HepG2 (cell line): Measurements from ENCODE around the gene RCBTB1. TPM values are rescaled to one million over a fixed set of nuclear protein-coding genes. Genes with fewer than 3 reads are reported as not detected.

Experiments
- ATAC-seq: fragments of 200-7000 bp; cut with Tn5 transposase; 3 replicates; pipeline ENCODE4 v1.9.1; 2020; ENCODE audit warnings: mild to moderate bottlenecking, moderate library complexity
- BruUV-seq: library from RNA; stranded (reverse); fragments of 400-500 nt; replicated peaks from 2 replicates; lab custom pipeline; 2021; lab: Mats Ljungman, UMichigan
- CTCF ChIA-PET: fragments of 300-600 bp; formaldehyde crosslinking; extraction: SDS; loops from one replicate; lab custom pipeline; 2021; ENCODE audit warnings: low total read pairs, inconsistent platforms, low intra/inter-chr PET ratio; lab: Yijun Ruan, JAX
- POLR2A ChIA-PET: fragments of 350-600 bp; sonication (Branson Sonifier 250); formaldehyde crosslinking; loops from one replicate; lab custom pipeline; 2020; ENCODE audit warnings: antibody characterized with exemption, inconsistent platforms; lab: Yijun Ruan, JAX
- DNase-seq: peaks from one replicate; pipeline ENCODE4 v3.0.0-alpha.2; 2015; ENCODE audit warnings: low spot score
- FAIRE-seq: peaks from 3 replicates; lab custom pipeline; 2011; peaks lifted over from hg19 to GRCh38; lab: Jason Lieb, UNC
- H2AFZ ChIP-seq: one replicate; pipeline ENCODE4 v1.6.1; 2011; ENCODE audit warnings: low read length, inconsistent platforms
- H3K27ac ChIP-seq: fragments of 300-600 bp; 3 replicates; pipeline ENCODE4 v1.8.0; 2011; ENCODE audit warnings: mixed run types, mild to moderate bottlenecking, mixed read lengths, low read length, inconsistent platforms; ENCODE audit not compliant: insufficient read depth; ENCODE audit errors: extremely low read length
- H3K27me3 ChIP-seq, 2 experiments: fragments of 200-600 bp in 1 of 2; 2 replicates in 1 of 2; 3 replicates in 1 of 2; pipeline versions ENCODE4 v1.6.0 to v1.8.0; 2011; ENCODE audit warnings: low read length in 2 of 2, mild to moderate bottlenecking in 2 of 2, moderate library complexity in 2 of 2, inconsistent platforms in 1 of 2; ENCODE audit not compliant: insufficient read depth in 2 of 2, control insufficient read depth in 1 of 2
- H3K36me3 ChIP-seq, 2 experiments: fragments of 200-600 bp in 1 of 2; replicated peaks in 1 of 2; 2 replicates in 1 of 2; 3 replicates in 1 of 2; pipeline versions ENCODE4 v1.5.1 to v1.8.0; 2011; ENCODE audit warnings: low read length in 2 of 2, inconsistent platforms in 1 of 2; ENCODE audit not compliant: insufficient read depth in 2 of 2, control insufficient read depth in 1 of 2
- H3K4me1 ChIP-seq: 2 replicates; pipeline ENCODE4 v1.5.1; 2012; ENCODE audit warnings: low read length, inconsistent platforms; ENCODE audit not compliant: insufficient read depth
- H3K4me2 ChIP-seq: 2 replicates; pipeline ENCODE4 v1.6.0; 2011; ENCODE audit warnings: low read depth, low read length, inconsistent platforms
- H3K4me3 ChIP-seq, 3 experiments: fragments of 200-600 bp in 1 of 3; sonication (generic), shearing (Covaris generic) in 1 of 3; replicated peaks in 1 of 3; 2 replicates each; pipeline ENCODE4 v1.5.1; 2011 to 2016; ENCODE audit warnings: low read length in 3 of 3, inconsistent platforms in 2 of 3, low read depth in 2 of 3, mild to moderate bottlenecking in 2 of 3, control low read depth in 1 of 3, mixed read lengths in 1 of 3; ENCODE audit not compliant: insufficient read depth in 1 of 3
- H3K79me2 ChIP-seq: one replicate; pipeline ENCODE4 v1.6.1; 2011; ENCODE audit warnings: low read length, inconsistent platforms; ENCODE audit not compliant: insufficient read depth
- H3K9ac ChIP-seq: 2 replicates; pipeline ENCODE4 v1.6.0; 2011; ENCODE audit warnings: mild to moderate bottlenecking, low read depth, low read length, inconsistent platforms; ENCODE audit not compliant: insufficient read depth
- H3K9me3 ChIP-seq: 2 replicates; pipeline ENCODE4 v1.5.1; 2012; ENCODE audit warnings: mild to moderate bottlenecking, low read length
- H4K20me1 ChIP-seq: 2 replicates; pipeline ENCODE4 v1.6.0; 2011; ENCODE audit warnings: inconsistent platforms, mild to moderate bottlenecking, low read length, moderate library complexity; ENCODE audit not compliant: insufficient read depth
- MAFK ChIP-seq, 2 experiments: IDR thresholded peaks in 1 of 2; conservative IDR thresholded peaks in 1 of 2; 2 replicates each; pipeline ENCODE4 v1.6.1; 2011; ENCODE audit warnings: improper control_type of control experiment in 2 of 2, low read length in 2 of 2
- NFE2L2 ChIP-seq: fragments of 150-350 bp; IDR thresholded peaks from 2 replicates; pipeline ENCODE4 v1.6.1; 2014; ENCODE audit warnings: low read length
- ZBTB40 ChIP-seq, 2 experiments: fragments of 450-650 bp in 1 of 2; sonication (generic) in 1 of 2; formaldehyde crosslinking in 1 of 2; IDR thresholded peaks; 2 replicates each; pipeline versions ENCODE4 v1.6.1 to v1.8.0; 2016 to 2022; ENCODE audit warnings: antibody characterized with exemption in 1 of 2, mild to moderate bottlenecking in 1 of 2, missing genetic modification reagents in 1 of 2
- ZMAT3 ChIP-seq: sonication (generic); formaldehyde crosslinking; conservative IDR thresholded peaks from 2 replicates; pipeline ENCODE4 v1.7.0; 2021; ENCODE audit warnings: missing genetic modification reagents
- ZNF335 ChIP-seq: sonication (generic); formaldehyde crosslinking; IDR thresholded peaks from 2 replicates; pipeline ENCODE4 v1.4.0; 2020; ENCODE audit warnings: missing genetic modification reagents
- ZNF749 ChIP-seq: sonication (generic); formaldehyde crosslinking; IDR thresholded peaks from 2 replicates; pipeline ENCODE4 v1.8.0; 2022; ENCODE audit warnings: mild to moderate bottlenecking, missing genetic modification reagents, moderate library complexity, borderline replicate concordance
- WGBS: methylation state at CpG from one replicate; pipeline ENCODE4 v1.1.6; 2017; ENCODE audit warnings: low lambda C conversion rate; 5-methylcytosine and 5-hydroxymethylcytosine counted together
- in situ Hi-C: cut with HindIII; loops from 2 replicates; pipeline ENCODE4 v1.10.0; 2017; ENCODE audit warnings: low pct_unique_long_range_greater_than_20kb; ENCODE audit not compliant: extremely low pct_ligation_motif_present
- intact Hi-C: fragments of 100-400 bp; cut with micrococcal nuclease; formaldehyde crosslinking; loops from one replicate; pipeline ENCODE4 v1.10.0; 2022; ENCODE audit not compliant: unreplicated experiment
- polyA plus RNA-seq, 8 experiments: library from polyadenylated mRNA; depleted of rRNA in 3 of 8; stranded (reverse) in 7 of 8; unstranded in 1 of 8; fragments of >200 nt; fragmentation: Illumina TruSeq in 4 of 8; extraction: Trizol in 4 of 8; gene quantifications; 2 replicates each; pipeline versions ENCODE4 v1.2.1 to v1.2.3, GENCODE V29; 2011 to 2016; ENCODE audit warnings: low read depth in 4 of 8, missing spikeins in 1 of 8, mixed read lengths in 1 of 8; ENCODE audit not compliant: insufficient read depth in 1 of 8
- total RNA-seq, 5 experiments: library from RNA; depleted of rRNA; stranded (reverse); fragments of >200 nt; fragmentation: Illumina TruSeq; extraction: Trizol; gene quantifications; 2 replicates each; pipeline ENCODE4 v1.2.3, GENCODE V29; 2016; ENCODE audit warnings: low read depth in 1 of 5

The RCBTB1 gene
- total and polyA plus RNA-seq, 2 of the 13 experiments (the other 11 are each of a cell fraction or from before 2014, with no cell fraction given): 13.4 to 21.6 TPM

GRCh38 chr13:49540552-49540951 is 44.8 kb downstream of the RCBTB1 start:
- TF ChIP-seq MAFK (conservative IDR thresholded peaks at IDR 0.05 in 1 of 2, IDR thresholded peaks at IDR 0.05 in 1 of 2; ENCODE audit: low read length in 2 of 2): peak in 1 of 2 experiments; percentile 40; a peak in 2 of 4 replicates
- TF ChIP-seq ZNF335 (CRISPR knock-in tag): no peak
- peak; percentile 75 for TF ChIP-seq NFE2L2
- TF ChIP-seq ZNF749 (CRISPR knock-in tag): no peak
- TF ChIP-seq ZMAT3 (CRISPR knock-in tag): no peak
- TF ChIP-seq ZBTB40 (IDR thresholded peaks at IDR 0.05): no peak
- no peak for TF ChIP-seq ZBTB40 (CRISPR knock-in tag; IDR thresholded peaks at IDR 0.05)
- no peak for ATAC-seq
- 89% methylated on average over 7 of the region's 7 CpGs for WGBS
- no peaks in the 10 kb centered on the region for H3K4me1 ChIP-seq
- H3K9me3 ChIP-seq: no peaks in the 10 kb centered on the region
- no peak overlapping the region for H2AFZ ChIP-seq
- no peaks in the 10 kb centered on the region for H4K20me1 ChIP-seq
- H3K27me3 ChIP-seq: no peaks in the 10 kb centered on the region
- no peak for FAIRE-seq
- no peak overlapping the region for H3K4me2 ChIP-seq
- H3K9ac ChIP-seq: no peak overlapping the region
- no peak overlapping the region for H3K27ac ChIP-seq
- no peaks in the 10 kb centered on the region for H3K79me2 ChIP-seq
- POLR2A ChIA-PET: no interaction called here
- no peak for DNase-seq
- in situ Hi-C loops (no loop called here), intact Hi-C loops (no loop called here)
- CTCF ChIA-PET: no interaction called here
- H3K4me3 ChIP-seq: no peak overlapping the region
- no TSS peak for BruUV-seq
- peaks cover 6 to 43% of the 10 kb centered on the region in 2 experiments for H3K36me3 ChIP-seq
